K562 (cell line): ENCODE data around the gene ACER3. TPM values are rescaled to one million over a fixed set of nuclear protein-coding genes. Genes with fewer than 3 reads are reported as not detected.
A peak's percentile ranks its signal among the peaks of the same experiment; 100 is the strongest.

Experiments used
- CTCFL ChIP-seq: IDR thresholded peaks from 2 replicates; pipeline ENCODE4 v1.6.1; 2011; ENCODE audit warnings: borderline replicate concordance, low read depth, mild to moderate bottlenecking, moderate library complexity, low read length; ENCODE audit not compliant: insufficient read depth, poor library complexity, severe bottlenecking
- DNMT1 ChIP-seq: fragments of 450-650 bp; IDR thresholded peaks from 2 replicates; pipeline ENCODE4 v1.6.1; 2016; ENCODE audit warnings: antibody characterized with exemption, mild to moderate bottlenecking
- ERF ChIP-seq: fragments of 450-650 bp; formaldehyde crosslinking; IDR thresholded peaks from 2 replicates; pipeline ENCODE4 v1.4.0; 2020; ENCODE audit warnings: mild to moderate bottlenecking, mixed read lengths
- MXD1 ChIP-seq: fragments of 250-450 bp; sonication (Bioruptor Pico); IDR thresholded peaks from 2 replicates; pipeline ENCODE4 v1.8.0; 2021; ENCODE audit warnings: borderline replicate concordance, mild to moderate bottlenecking, moderate library complexity; ENCODE audit not compliant: poor library complexity, severe bottlenecking
- NCOA1 ChIP-seq: fragments of 450-650 bp; IDR thresholded peaks from 2 replicates; pipeline ENCODE4 v1.6.1; 2016; ENCODE audit warnings: low read depth
- NCOR1 ChIP-seq: fragments of 450-650 bp; IDR thresholded peaks from 2 replicates; pipeline ENCODE4 v1.6.1; 2016; ENCODE audit warnings: mild to moderate bottlenecking, moderate library complexity
- NFE2L1 ChIP-seq: fragments of 450-650 bp; IDR thresholded peaks from 2 replicates; pipeline ENCODE4 v1.6.1; 2016; ENCODE audit warnings: missing genetic modification characterization, low read depth, mild to moderate bottlenecking, missing compliant biosample characterization, moderate library complexity, borderline replicate concordance
- NFYB ChIP-seq: IDR thresholded peaks from 2 replicates; pipeline ENCODE4 v1.6.1; 2011; ENCODE audit warnings: mild to moderate bottlenecking, moderate library complexity; ENCODE audit not compliant: insufficient read length; ENCODE audit errors: extremely low read depth
- SMARCE1 ChIP-seq: fragments of 450-650 bp; IDR thresholded peaks from 2 replicates; pipeline ENCODE4 v1.7.1; 2016; ENCODE audit warnings: mild to moderate bottlenecking
- TCF3 ChIP-seq: sonication (generic); formaldehyde crosslinking; IDR thresholded peaks from 2 replicates; pipeline ENCODE4 v1.4.0; 2020; ENCODE audit warnings: mild to moderate bottlenecking, missing genetic modification reagents
- TEAD4 ChIP-seq, 2 experiments: sonication (generic) in 1 of 2; formaldehyde crosslinking in 1 of 2; IDR thresholded peaks; 2 replicates each; pipeline versions ENCODE4 v1.6.1 to v1.8.0; 2012 to 2022; ENCODE audit warnings: borderline replicate concordance in 1 of 2, inconsistent platforms in 1 of 2, low read length in 1 of 2, mild to moderate bottlenecking in 1 of 2, missing genetic modification reagents in 1 of 2
- ZBTB17 ChIP-seq: fragments of 450-650 bp; formaldehyde crosslinking; IDR thresholded peaks from 2 replicates; pipeline ENCODE4 v1.4.0; 2020; ENCODE audit warnings: mild to moderate bottlenecking
- ZNF165 ChIP-seq: fragments of 250-450 bp; sonication (Bioruptor Pico); IDR thresholded peaks from 2 replicates; pipeline ENCODE4 v1.4.0; 2020; ENCODE audit warnings: borderline replicate concordance
- ZSCAN32 ChIP-seq: fragments of 450-650 bp; formaldehyde crosslinking; IDR thresholded peaks from 2 replicates; pipeline ENCODE4 v1.4.0; 2020; ENCODE audit warnings: mild to moderate bottlenecking, moderate library complexity
- polyA plus RNA-seq, 8 experiments: library from polyadenylated mRNA; depleted of rRNA in 4 of 8; stranded (reverse) in 5 of 8; unstranded in 3 of 8; fragments of >200 nt; fragmentation: Nextera tagmentation in 2 of 8; fragmentation: Illumina TruSeq in 1 of 8; extraction: Ambion mirVana in 2 of 8; extraction: Trizol in 1 of 8; gene quantifications; 2 replicates each; pipeline versions ENCODE4 v1.2.1 to v1.2.3, GENCODE V29; 2011 to 2014; ENCODE audit warnings: inconsistent platforms in 1 of 8, missing spikeins in 1 of 8
- total RNA-seq, 7 experiments: library from RNA; depleted of rRNA in 6 of 7; stranded (reverse); fragments of >200 nt in 6 of 7; fragmentation: Illumina TruSeq in 2 of 7; extraction: Trizol in 2 of 7; gene quantifications; 2 replicates each; pipeline versions ENCODE4 v1.2.1 to v1.2.3, GENCODE V29; 2011 to 2021; ENCODE audit warnings: low replicate concordance in 1 of 7
- TF ChIP-seq, protein P1 (sequence below): sonication (generic); formaldehyde crosslinking; IDR thresholded peaks from 2 replicates; pipeline ENCODE4 v1.9.0; 2022; ENCODE audit warnings: mild to moderate bottlenecking, missing genetic modification reagents
- TF ChIP-seq, protein P2 (sequence below): fragments of 450-650 bp; formaldehyde crosslinking; IDR thresholded peaks from 2 replicates; pipeline ENCODE4 v1.4.0; 2020; ENCODE audit warnings: mild to moderate bottlenecking, moderate library complexity
- TF ChIP-seq, protein P3 (sequence below), 2 experiments: IDR thresholded peaks in 1 of 2; conservative IDR thresholded peaks in 1 of 2; 2 replicates each; pipeline ENCODE4 v1.6.1; 2016; ENCODE audit warnings: low read depth in 2 of 2, mild to moderate bottlenecking in 1 of 2, missing compliant biosample characterization in 1 of 2, missing genetic modification characterization in 1 of 2, moderate library complexity in 1 of 2

ACER3 gene
- total and polyA plus RNA-seq, 9 of the 15 experiments (the other 6 are each of a cell fraction or from before 2014, with no cell fraction given) = 2.0 to 23.8 (median 9.5) TPM

GRCh38 chr11:76825726-76826396, 34.9 kb upstream of the ACER3 start (continued):
- TF ChIP-seq, protein P1, sequence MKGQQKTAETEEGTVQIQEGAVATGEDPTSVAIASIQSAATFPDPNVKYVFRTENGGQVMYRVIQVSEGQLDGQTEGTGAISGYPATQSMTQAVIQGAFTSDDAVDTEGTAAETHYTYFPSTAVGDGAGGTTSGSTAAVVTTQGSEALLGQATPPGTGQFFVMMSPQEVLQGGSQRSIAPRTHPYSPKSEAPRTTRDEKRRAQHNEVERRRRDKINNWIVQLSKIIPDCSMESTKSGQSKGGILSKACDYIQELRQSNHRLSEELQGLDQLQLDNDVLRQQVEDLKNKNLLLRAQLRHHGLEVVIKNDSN (CRISPR knock-in tag) = no peak
- no peak for TF ChIP-seq NFE2L1 (tag)
- peak; percentile 54; the same call in 1 of the 2 replicates for TF ChIP-seq SMARCE1
- TF ChIP-seq ZBTB17 (CRISPR knock-in tag) = no peak
- TF ChIP-seq ZNF165 = no peak
- no peak for TF ChIP-seq ZSCAN32 (CRISPR knock-in tag)
- TF ChIP-seq, protein P2, sequence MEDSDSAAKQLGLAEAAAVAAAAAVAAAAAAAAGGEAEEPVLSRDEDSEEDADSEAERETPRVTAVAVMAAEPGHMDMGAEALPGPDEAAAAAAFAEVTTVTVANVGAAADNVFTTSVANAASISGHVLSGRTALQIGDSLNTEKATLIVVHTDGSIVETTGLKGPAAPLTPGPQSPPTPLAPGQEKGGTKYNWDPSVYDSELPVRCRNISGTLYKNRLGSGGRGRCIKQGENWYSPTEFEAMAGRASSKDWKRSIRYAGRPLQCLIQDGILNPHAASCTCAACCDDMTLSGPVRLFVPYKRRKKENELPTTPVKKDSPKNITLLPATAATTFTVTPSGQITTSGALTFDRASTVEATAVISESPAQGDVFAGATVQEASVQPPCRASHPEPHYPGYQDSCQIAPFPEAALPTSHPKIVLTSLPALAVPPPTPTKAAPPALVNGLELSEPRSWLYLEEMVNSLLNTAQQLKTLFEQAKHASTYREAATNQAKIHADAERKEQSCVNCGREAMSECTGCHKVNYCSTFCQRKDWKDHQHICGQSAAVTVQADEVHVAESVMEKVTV (CRISPR knock-in tag) = no peak
- peak; percentile 68 for TF ChIP-seq NCOR1
- no peak for TF ChIP-seq CTCFL
- TF ChIP-seq ERF (CRISPR knock-in tag) = no peak
- no peak for TF ChIP-seq DNMT1
- peak; percentile 75 for TF ChIP-seq TCF3 (CRISPR knock-in tag)
- TF ChIP-seq NFYB = no peak
- TF ChIP-seq, protein P3, sequence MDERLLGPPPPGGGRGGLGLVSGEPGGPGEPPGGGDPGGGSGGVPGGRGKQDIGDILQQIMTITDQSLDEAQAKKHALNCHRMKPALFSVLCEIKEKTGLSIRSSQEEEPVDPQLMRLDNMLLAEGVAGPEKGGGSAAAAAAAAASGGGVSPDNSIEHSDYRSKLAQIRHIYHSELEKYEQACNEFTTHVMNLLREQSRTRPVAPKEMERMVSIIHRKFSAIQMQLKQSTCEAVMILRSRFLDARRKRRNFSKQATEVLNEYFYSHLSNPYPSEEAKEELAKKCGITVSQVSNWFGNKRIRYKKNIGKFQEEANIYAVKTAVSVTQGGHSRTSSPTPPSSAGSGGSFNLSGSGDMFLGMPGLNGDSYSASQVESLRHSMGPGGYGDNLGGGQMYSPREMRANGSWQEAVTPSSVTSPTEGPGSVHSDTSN (CRISPR knock-in tag; IDR thresholded peaks at IDR 0.05; ENCODE audit: low read depth) = no peak
- TF ChIP-seq, protein P3 (tag; conservative IDR thresholded peaks at IDR 0.05; ENCODE audit: low read depth) = peak; percentile 47; the same call in 1 of the 2 replicates
- TF ChIP-seq MXD1 (CRISPR knock-in tag) = no peak
- TF ChIP-seq NCOA1 = no peak; the same call in 1 of the 2 replicates
- TF ChIP-seq TEAD4 (IDR thresholded peaks at IDR 0.05; ENCODE audit: low read length) = peak; percentile 19; the same call in 1 of the 2 replicates
- no peak for TF ChIP-seq TEAD4 (CRISPR knock-in tag; IDR thresholded peaks at IDR 0.05; ENCODE audit: borderline replicate concordance)
